Activated naive CD4-positive, alpha-beta T cell treated with Interleukin-2 at 50 U/mL for 16 hours (primary cell): ENCODE results near the gene RSPH10B.
"Not testable (repeated sequence)": the region's sequence is repeated elsewhere in the genome, so short reads cannot be mapped to it uniquely, and the experiment has no call there.

Experiments
- DNase-seq: peaks from one replicate; pipeline ENCODE4 v3.0.0-alpha.2; 2020

The RSPH10B gene

DNA sequence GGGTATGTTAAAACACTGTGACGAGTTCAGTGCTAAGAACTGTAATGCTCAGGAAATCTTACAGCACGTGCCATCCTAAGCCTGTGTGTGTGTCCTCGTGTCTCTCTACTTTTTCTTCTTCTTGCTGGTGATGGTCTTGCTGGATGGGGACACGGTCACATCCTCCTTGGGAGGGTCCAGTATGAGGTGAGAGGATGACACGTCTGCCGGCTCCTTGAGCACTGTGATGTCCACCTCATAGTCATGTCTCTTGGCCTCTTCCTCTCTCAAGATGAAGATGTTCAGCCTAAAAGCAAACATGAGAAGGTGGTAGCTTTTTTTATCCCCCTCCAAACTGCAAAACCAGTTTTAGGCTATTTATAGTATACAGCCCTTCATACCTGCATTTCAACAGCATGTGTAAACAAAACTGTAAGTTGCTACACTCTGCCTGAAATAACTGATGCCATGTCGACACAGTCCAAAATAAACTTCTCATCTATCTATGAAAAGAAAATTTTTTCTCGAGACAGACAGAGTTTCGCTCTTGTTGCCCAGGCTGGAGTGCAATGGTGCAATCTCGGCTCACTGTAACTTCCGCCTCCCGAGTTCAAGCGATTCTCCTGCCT lies 44.1 kb downstream of the RSPH10B start:
- not testable (repeated sequence) for DNase-seq

- DNase-seq, result not testable (repeated sequence)
Observed at GRCh38 chr7:5924630-5925029, 45.9 kb downstream of the RSPH10B start.

GRCh38 chr7:5924180-5924579 lies 46.3 kb downstream of the RSPH10B start:
- DNase-seq, result not testable (repeated sequence)

GRCh38 chr7:5916529-5916928 lies 54.0 kb downstream of the RSPH10B start:
- not testable (repeated sequence) for DNase-seq

DNA sequence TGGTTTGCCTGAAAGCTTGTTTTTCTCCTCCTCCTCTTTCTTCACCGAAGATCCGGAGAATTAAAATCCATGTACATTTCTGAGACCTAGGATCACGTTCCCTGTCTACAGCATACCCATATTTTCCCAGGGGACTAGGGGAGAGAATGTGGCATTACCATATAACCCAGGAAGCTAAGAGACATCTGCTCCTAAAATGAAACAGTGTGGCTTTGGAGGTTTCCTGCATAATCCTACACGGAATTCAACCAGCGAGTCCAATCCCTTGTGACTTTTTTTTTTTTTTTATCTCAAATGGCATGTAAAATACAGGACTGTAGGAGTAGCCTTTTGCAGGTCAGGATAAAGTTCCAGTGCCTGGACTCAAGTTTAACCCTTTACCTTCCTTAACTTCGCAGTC lies 61.7 kb downstream of the RSPH10B start:
- DNase-seq, result not testable (repeated sequence)

DNA sequence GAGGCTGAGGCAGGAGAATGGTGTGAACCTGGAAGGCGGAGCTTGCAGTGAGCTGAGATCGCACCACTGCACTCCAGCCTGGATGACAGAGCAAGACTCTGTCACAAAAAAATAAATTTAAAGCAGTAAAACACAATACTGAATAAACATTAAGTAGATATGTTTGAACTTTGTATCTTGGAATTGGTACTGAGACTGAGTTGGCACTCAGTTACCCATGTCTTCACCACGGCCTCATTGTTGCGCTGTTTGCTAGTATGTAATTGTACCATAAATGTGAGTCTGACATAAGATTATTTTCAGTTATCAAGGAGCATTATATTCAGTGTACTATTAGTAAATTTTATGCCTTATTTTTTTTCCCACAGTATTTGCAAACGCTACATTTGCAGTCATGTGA lies 65.8 kb downstream of the RSPH10B start:
- DNase-seq, result not testable (repeated sequence)

- not testable (repeated sequence) for DNase-seq
Observed at GRCh38 chr7:5903002-5903401, 67.5 kb downstream of the RSPH10B start.

GRCh38 chr7:5898480-5899224 lies 71.8 kb downstream of the RSPH10B start, which contains the start of gene CCZ1:
Gene CCZ1, plus strand, starts transcription at chr7:5898733. Its CDS starts 67 bp downstream, at chr7:5898800.
- peak; percentile 56 for DNase-seq

DNA sequence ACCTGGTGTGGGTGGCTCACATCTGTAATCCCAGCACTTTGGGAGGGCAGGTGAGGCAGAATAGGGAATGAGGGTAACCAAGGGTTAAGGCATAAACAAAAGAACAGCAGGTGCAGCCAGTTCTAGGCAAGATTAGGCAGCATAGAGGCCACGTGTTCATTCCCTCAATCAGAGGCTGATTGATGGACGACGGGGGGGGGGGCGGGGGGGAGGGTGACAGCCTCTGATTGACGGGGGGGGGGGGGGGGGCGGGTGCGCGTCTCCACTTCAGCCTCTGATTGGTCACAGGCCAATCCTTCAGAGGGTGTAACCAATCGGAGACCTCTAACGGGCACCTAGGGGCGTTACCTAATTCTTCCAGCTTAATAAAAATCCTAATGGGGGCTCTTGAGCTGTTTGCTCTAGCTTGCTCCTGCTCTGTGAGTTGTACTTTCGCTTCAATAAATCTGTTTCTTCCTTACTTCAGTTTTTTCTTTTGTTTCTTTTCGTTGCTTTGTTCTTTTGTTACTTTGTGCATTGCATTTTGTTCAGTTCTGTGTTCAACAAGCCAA lies 73.0 kb downstream of the RSPH10B start:
- not testable (repeated sequence) for DNase-seq

GRCh38 chr7:5892498-5892897 lies 78.0 kb downstream of the RSPH10B start:
- DNase-seq, result no peak

GRCh38 chr7:5890244-5890643 lies 80.2 kb downstream of the RSPH10B start:
- not testable (repeated sequence) for DNase-seq

DNA sequence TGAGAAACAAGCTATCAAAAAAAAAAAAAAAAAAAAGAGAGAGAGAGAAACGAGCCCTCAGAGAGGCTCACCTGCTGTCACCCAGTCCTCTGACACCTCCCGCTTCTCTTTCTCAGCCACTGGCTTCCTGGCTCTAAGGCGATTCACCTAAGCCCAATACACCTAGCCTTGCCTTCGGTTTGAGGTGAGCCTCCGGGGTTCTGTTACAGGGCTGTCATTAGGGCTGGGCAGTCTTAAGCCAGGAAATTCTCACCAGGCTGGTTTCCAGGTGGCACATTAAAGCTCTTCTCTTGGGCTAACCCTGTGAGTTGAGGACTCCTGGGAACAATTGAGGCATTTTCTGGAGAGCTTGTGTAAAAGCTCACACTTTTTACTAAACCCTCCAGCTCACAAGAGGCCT lies 82.5 kb downstream of the RSPH10B start:
- not testable (repeated sequence) for DNase-seq

- DNase-seq, result not testable (repeated sequence)
Observed at GRCh38 chr7:5884431-5884830, 86.1 kb downstream of the RSPH10B start.

GRCh38 chr7:5880106-5880505 lies 90.4 kb downstream of the RSPH10B start:
- not testable (repeated sequence) for DNase-seq

- not testable (repeated sequence) for DNase-seq
Observed at GRCh38 chr7:5879591-5879990, 90.9 kb downstream of the RSPH10B start.
